IMR-90 (cell line): ENCODE measurements around the gene MMRN2.

ENCODE experiments used
- CHD1 ChIP-seq: IDR thresholded peaks from 2 replicates; pipeline ENCODE4 v1.6.1; 2012; ENCODE audit warnings: low read depth, low read length, improper control_type of control experiment
- CTCF ChIP-seq: conservative IDR thresholded peaks from 2 replicates; pipeline ENCODE4 v1.5.1; 2012; ENCODE audit warnings: mild to moderate bottlenecking, low read depth, low read length, improper control_type of control experiment
- FOS ChIP-seq: fragments of 150-350 bp; IDR thresholded peaks from 2 replicates; pipeline ENCODE4 v1.6.1; 2016; ENCODE audit warnings: low read depth, low read length
- MXI1 ChIP-seq: IDR thresholded peaks from 2 replicates; pipeline ENCODE4 v1.6.1; 2012; ENCODE audit warnings: low read depth, mild to moderate bottlenecking, low read length, moderate library complexity, borderline replicate concordance
- POLR2A ChIP-seq: IDR thresholded peaks from 2 replicates; pipeline ENCODE4 v1.6.1; 2012; ENCODE audit warnings: mild to moderate bottlenecking, low read depth, low read length
- RAD21 ChIP-seq: IDR thresholded peaks from 2 replicates; pipeline ENCODE4 v1.6.1; 2012; ENCODE audit warnings: low read length, improper control_type of control experiment
- USF2 ChIP-seq: fragments of 150-350 bp; IDR thresholded peaks from 2 replicates; pipeline ENCODE4 v1.6.1; 2017; ENCODE audit warnings: mild to moderate bottlenecking, antibody characterized with exemption, low read length, low read depth

- TF ChIP-seq MXI1, result no peak
- TF ChIP-seq RAD21, result no peak
- no peak for TF ChIP-seq POLR2A
- no peak for TF ChIP-seq CTCF
- no peak for TF ChIP-seq USF2
- no peak for TF ChIP-seq FOS
- TF ChIP-seq CHD1, result no peak
These were observed 58.3 kb downstream of the MMRN2 start for GRCh38 chr10:86899132-86899531.
